GM21717 (cell line): ENCODE measurements around the gene THAP6.
"Not testable (repeated sequence)": the region's sequence is repeated elsewhere in the genome, so short reads cannot be mapped to it uniquely, and the experiment has no call there.

Experiments
- ATAC-seq: cut with Tn5 transposase; IDR thresholded peaks from one replicate; pipeline ENCODE4 v1.9.1; 2021; ENCODE audit warnings: mild to moderate bottlenecking, moderate library complexity; ENCODE audit not compliant: unreplicated experiment

Gene THAP6

GRCh38 chr4:75525086-75525485, 10.8 kb downstream of the THAP6 start:
- ATAC-seq, result no peak

GRCh38 chr4:75525910-75526309, 11.6 kb downstream of the THAP6 start:
- ATAC-seq, result no peak

GRCh38 chr4:75527482-75527881, 13.2 kb downstream of the THAP6 start:
- ATAC-seq, result no peak

GRCh38 chr4:75530556-75531322, 16.5 kb downstream of the THAP6 start:
- ATAC-seq, result no peak

GRCh38 chr4:75531536-75532143, 17.4 kb downstream of the THAP6 start:
- ATAC-seq, result not testable (repeated sequence)

- not testable (repeated sequence) for ATAC-seq
Measured at GRCh38 chr4:75533339-75533887, 19.1 kb downstream of the THAP6 start.

- ATAC-seq, result not testable (repeated sequence)
Measured at GRCh38 chr4:75533926-75534325, 19.7 kb downstream of the THAP6 start.

GRCh38 chr4:75537308-75537707, 23.0 kb downstream of the THAP6 start:
- ATAC-seq, result not testable (repeated sequence)

GRCh38 chr4:75542824-75543223, 28.6 kb downstream of the THAP6 start:
- ATAC-seq, result no peak

- ATAC-seq, result not testable (repeated sequence)
Measured at GRCh38 chr4:75544220-75544619, 29.9 kb downstream of the THAP6 start.

GRCh38 chr4:75544870-75545269, 30.6 kb downstream of the THAP6 start:
- ATAC-seq, result no peak

GRCh38 chr4:75545526-75545925, 31.3 kb downstream of the THAP6 start:
- no peak for ATAC-seq

GRCh38 chr4:75547647-75548387, 33.5 kb downstream of the THAP6 start:
- no peak for ATAC-seq

- ATAC-seq, result no peak
Measured at GRCh38 chr4:75549019-75549418, 34.7 kb downstream of the THAP6 start.

GRCh38 chr4:75552452-75552851, 38.2 kb downstream of the THAP6 start:
- ATAC-seq, result no peak

GRCh38 chr4:75555294-75556164, 41.3 kb downstream of the THAP6 start, which contains the start of gene ODAPH:
Gene ODAPH, plus strand, starts transcription at chr4:75556066. Its CDS starts 17 bp downstream, at chr4:75556083.
- ATAC-seq, result peak; percentile 94

- no peak for ATAC-seq
Measured at GRCh38 chr4:75557696-75558095, 43.4 kb downstream of the THAP6 start.

- no peak for ATAC-seq
Measured at GRCh38 chr4:75561789-75562188, 47.5 kb downstream of the THAP6 start.

- ATAC-seq, result no peak
Measured at GRCh38 chr4:75564023-75564422, 49.8 kb downstream of the THAP6 start.

GRCh38 chr4:75565481-75565880, 51.2 kb downstream of the THAP6 start:
- no peak for ATAC-seq
